Left ventricle myocardium superior (tissue), 1 donor: Measurements from ENCODE around the gene ARL16. TPM values are rescaled to one million over a fixed set of nuclear protein-coding genes. Genes with fewer than 3 reads are reported as not detected.

ENCODE experiments used
- ATAC-seq: fragments of 200-7000 bp; cut with Tn5 transposase; one replicate; pipeline ENCODE4 v1.9.1; 2020; ENCODE audit warnings: mild to moderate bottlenecking, moderate library complexity
- DNase-seq: peaks from one replicate; pipeline ENCODE4 v3.0.0-alpha.2; 2020
- intact Hi-C: fragments of 100-400 bp; cut with micrococcal nuclease; formaldehyde crosslinking; loops from one replicate; pipeline ENCODE4 v1.11.0; 2022
- total RNA-seq: library from RNA; stranded (reverse); fragmentation: NEBNext Ultra II Directional; extraction: Animal tissue kit (Norgen Biotek cat#: 25700); gene quantifications from one replicate; pipeline ENCODE4 v1.2.1, GENCODE V29; 2021
- donor health status: DM: no; HTN: yes; CAD: no; lungs with severe emphysema.

The ARL16 gene
- total RNA-seq, 1 donor from 2014 or later: 12.0 TPM

GRCh38 chr17:81713556-81714411, 30.2 kb upstream of the ARL16 start:
- no peak for DNase-seq
- ATAC-seq: no peak
- intact Hi-C loops: no loop called here

GRCh38 chr17:81713004-81713555, 29.5 kb upstream of the ARL16 start:
- intact Hi-C loops: no loop called here
- no peak for ATAC-seq
- peak; percentile 34 for DNase-seq

- peak; percentile 52 for DNase-seq
- ATAC-seq: peak; percentile 7
- intact Hi-C loops: no loop called here
Measured at GRCh38 chr17:81712468-81713003, 28.9 kb upstream of the ARL16 start.

GRCh38 chr17:81711814-81712467, 28.3 kb upstream of the ARL16 start, which contains the start of gene SLC25A10:
TSS of gene SLC25A10 (plus strand) at chr17:81712284. CDS start at chr17:81712427, 143 bp downstream.
- intact Hi-C loops: no loop called here
- ATAC-seq: peak; percentile 86

GRCh38 chr17:81710514-81711308, 27.1 kb upstream of the ARL16 start:
- no peak for ATAC-seq
- DNase-seq: no peak
- intact Hi-C loops: no loop called here

More at GRCh38 chr17:81711814-81712467, 28.3 kb upstream of the ARL16 start, which contains the start of gene SLC25A10:
- DNase-seq: peak; percentile 89

- ATAC-seq (no peak), DNase-seq (peak; percentile 30)
- intact Hi-C loops: no loop called here
Measured at GRCh38 chr17:81708739-81709185, 25.2 kb upstream of the ARL16 start.

GRCh38 chr17:81707725-81708646, 24.4 kb upstream of the ARL16 start:
- intact Hi-C loops: no loop called here
- ATAC-seq (no peak), DNase-seq (no peak)

- ATAC-seq (no peak), DNase-seq (peak; percentile 30)
- intact Hi-C loops: no loop called here
Measured at GRCh38 chr17:81706757-81707624, 23.4 kb upstream of the ARL16 start.

GRCh38 chr17:81706232-81706611, 22.6 kb upstream of the ARL16 start:
- intact Hi-C loops: no loop called here
- ATAC-seq (no peak), DNase-seq (no peak)

GRCh38 chr17:81705518-81706231, 22.1 kb upstream of the ARL16 start:
- ATAC-seq (no peak), DNase-seq (no peak)
- intact Hi-C loops: no loop called here

- peak; percentile 22 for ATAC-seq
- intact Hi-C loops: no loop called here
- DNase-seq: no peak
Measured at GRCh38 chr17:81703747-81704654, 20.4 kb upstream of the ARL16 start.

GRCh38 chr17:81702934-81703746, 19.5 kb upstream of the ARL16 start, which contains the start of gene MRPL12:
TSS of gene MRPL12 (plus strand) at chr17:81703367. CDS start at chr17:81703502, 135 bp downstream.
- peak; percentile 93 for ATAC-seq
- peak; percentile 96 for DNase-seq
- intact Hi-C loops: no loop called here

GRCh38 chr17:81701288-81702071, 17.9 kb upstream of the ARL16 start:
- no peak for ATAC-seq
- intact Hi-C loops: no loop called here
- DNase-seq: no peak
